GM08714 (cell line): ENCODE results near the gene GMCL2.

ENCODE experiments used
- H3K4me3 ChIP-seq: fragments of 200-500 bp; sonication (Bioruptor generic); 2 replicates; pipeline ENCODE4 v1.5.1; 2014; ENCODE audit warnings: mild to moderate bottlenecking, low read length, inconsistent platforms
- ZNF274 ChIP-seq: IDR thresholded peaks from 2 replicates; pipeline ENCODE4 v1.6.1; 2012; ENCODE audit warnings: mild to moderate bottlenecking, low read depth, low read length

The GMCL2 gene

GRCh38 chr5:178214160-178214803 lies 27.1 kb upstream of the GMCL2 start:
- no peak for TF ChIP-seq ZNF274
- H3K4me3 ChIP-seq, result no peak overlapping the region

GRCh38 chr5:178213748-178214151 lies 26.6 kb upstream of the GMCL2 start:
- no peak for TF ChIP-seq ZNF274
- H3K4me3 ChIP-seq, result no peak overlapping the region

DNA sequence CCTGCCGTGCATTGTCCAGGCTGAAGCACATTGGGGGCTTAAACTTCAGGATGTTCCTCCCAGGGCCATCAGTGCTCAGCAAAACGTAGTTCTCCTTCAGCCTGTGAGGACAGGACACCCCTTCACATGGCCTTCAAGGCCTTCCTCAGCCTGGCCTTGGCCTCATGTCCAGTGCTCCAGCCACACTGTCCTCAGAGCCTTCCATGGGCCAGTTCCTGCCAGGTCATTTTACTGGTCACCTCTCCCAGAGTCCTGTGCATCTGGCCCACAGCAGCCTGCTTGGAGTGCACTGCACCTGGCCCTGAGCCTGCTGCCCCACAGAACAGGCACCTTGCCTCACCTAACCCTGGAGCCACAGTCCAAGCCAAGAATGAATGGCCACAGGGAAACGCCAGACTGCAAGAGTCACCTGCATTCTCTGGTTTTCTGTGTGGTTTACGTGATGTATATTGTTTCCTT lies 25.9 kb upstream of the GMCL2 start:
- no peak for TF ChIP-seq ZNF274
- H3K4me3 ChIP-seq, result no peak overlapping the region

- TF ChIP-seq ZNF274, result no peak
- no peak overlapping the region for H3K4me3 ChIP-seq
Measured at GRCh38 chr5:178212241-178213002, 25.3 kb upstream of the GMCL2 start.

GRCh38 chr5:178211095-178212048 lies 24.2 kb upstream of the GMCL2 start:
- no peak overlapping the region for H3K4me3 ChIP-seq
- TF ChIP-seq ZNF274, result no peak

GRCh38 chr5:178210686-178211085 lies 23.5 kb upstream of the GMCL2 start:
- TF ChIP-seq ZNF274, result no peak
- no peak overlapping the region for H3K4me3 ChIP-seq

DNA sequence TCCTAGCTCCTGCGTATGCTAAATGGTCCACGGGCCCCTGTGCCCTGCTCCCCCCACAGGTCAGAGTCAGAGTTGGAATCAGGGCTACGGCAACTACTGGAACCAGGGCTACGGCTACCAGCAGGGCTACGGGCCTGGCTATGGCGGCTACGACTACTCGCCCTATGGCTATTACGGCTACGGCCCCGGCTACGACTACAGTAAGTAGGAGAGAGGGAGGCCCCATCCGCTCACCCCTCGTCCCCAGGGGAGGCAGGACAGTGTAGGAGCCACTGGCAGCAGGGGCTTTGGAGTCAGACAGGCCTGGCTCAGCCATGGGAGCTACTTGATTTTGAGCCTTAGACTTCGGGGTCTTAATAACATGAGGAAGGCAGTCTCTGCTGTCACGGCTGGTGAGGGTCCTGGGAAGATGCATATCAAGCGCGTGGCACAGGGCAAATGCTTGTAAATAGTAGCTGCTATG lies 22.9 kb upstream of the GMCL2 start:
- no peak for TF ChIP-seq ZNF274
- no peak overlapping the region for H3K4me3 ChIP-seq

DNA sequence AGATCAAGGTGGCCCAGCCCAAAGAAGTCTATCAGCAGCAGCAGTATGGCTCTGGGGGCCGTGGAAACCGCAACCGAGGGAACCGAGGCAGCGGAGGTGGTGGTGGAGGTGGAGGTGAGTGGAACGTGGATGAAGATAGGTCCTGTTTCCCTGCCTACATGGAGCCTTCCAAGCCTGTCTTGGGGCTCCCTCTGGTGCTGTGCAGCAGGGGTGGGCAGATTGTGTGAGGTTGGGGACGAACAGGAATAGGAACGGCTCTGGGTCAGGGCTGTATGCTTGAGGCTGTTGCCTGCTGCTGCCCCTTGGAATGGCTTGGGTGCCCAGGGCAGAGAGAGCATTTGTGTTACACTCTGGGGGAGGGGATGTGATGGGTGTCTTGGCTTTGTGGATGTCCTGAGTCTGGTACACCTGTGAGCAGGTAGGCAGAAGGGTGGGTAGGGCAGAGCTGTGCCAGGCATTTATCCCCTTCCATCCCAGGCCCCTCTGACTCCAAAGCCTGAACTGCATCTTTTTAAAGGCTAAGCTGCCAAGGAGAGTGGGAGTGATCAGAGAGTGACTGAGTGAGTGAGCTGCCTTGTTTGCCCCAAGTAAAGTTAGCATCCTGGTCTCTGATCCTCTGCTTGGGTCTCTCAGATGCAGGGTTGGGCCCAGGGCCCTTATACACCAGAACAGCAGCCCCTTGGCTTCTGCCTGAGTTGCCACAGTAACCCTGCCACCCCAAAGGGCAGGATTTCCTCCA lies 22.3 kb upstream of the GMCL2 start:
- TF ChIP-seq ZNF274, result no peak
- no peak overlapping the region for H3K4me3 ChIP-seq

GRCh38 chr5:178208540-178209227 lies 21.5 kb upstream of the GMCL2 start:
- no peak for TF ChIP-seq ZNF274
- no peak overlapping the region for H3K4me3 ChIP-seq

GRCh38 chr5:178207917-178208280 lies 20.7 kb upstream of the GMCL2 start:
- H3K4me3 ChIP-seq, result no peak overlapping the region
- no peak for TF ChIP-seq ZNF274

GRCh38 chr5:178207183-178207916 lies 20.2 kb upstream of the GMCL2 start:
- no peak for TF ChIP-seq ZNF274
- no peak overlapping the region for H3K4me3 ChIP-seq
